8988T (cell line): ENCODE measurements around the gene MCRS1.
A peak's percentile ranks its signal among the peaks of the same experiment; 100 is the strongest.

Experiments
- DNase-seq: peaks from one replicate; pipeline ENCODE4 v3.0.0; 2011

The MCRS1 gene

DNA sequence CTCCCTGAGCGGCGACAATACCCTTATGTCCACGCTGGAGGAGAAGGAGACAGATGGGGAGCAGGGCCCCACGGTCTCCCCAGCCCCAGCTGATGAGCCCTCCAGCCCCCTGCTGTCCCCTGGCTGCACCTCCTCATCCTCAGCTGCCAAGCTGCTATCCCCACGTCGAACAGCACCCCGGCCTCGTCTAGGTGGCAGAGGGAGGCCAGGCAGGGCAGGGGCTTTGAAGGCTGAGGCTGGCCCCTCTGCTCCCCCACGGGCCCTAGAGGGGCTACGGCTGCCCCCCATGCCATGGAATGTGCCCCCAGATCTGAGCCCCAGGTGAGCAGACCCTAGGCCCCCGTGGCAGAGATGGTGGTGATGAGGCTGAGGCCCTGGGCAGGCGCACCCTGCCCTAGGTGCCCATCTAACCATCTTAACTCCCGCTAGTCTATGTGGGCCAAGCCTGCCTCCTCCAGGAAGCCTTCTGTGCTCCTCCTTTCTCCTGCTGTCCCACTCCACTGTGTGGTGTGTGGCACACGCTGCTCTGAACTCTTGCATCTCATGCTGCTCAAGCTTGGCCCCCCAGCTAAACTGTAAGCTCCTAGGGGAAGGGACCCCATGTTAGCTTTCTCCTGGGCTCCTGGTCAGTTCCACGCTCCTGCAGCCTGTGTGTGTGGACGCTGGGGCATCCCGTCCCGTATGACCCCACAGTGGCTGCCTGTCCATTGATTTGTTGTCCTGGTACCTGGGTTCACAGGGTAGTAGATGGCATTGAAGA, 12.1 kb downstream of the MCRS1 start:
- no peak for DNase-seq

DNA sequence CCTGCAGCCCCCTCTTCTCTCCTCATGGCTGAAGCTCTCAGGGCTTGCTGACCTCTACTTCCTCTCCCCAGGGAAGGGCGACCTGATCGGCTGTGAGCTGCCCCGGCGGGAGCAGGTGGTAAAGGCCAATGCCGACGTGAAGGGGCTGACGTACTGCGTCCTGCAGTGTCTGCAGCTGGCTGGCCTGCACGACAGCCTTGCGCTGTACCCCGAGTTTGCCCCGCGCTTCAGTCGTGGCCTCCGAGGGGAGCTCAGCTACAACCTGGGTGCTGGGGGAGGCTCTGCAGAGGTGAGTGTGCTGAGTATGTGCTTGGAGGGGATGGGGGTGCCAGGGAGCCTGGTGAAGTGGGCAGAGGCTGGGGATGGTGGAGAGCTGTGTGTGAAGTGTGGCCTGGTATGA, 13.7 kb downstream of the MCRS1 start:
- no peak for DNase-seq

GRCh38 chr12:49553512-49554088, 14.3 kb downstream of the MCRS1 start:
- DNase-seq: peak; percentile 81

DNA sequence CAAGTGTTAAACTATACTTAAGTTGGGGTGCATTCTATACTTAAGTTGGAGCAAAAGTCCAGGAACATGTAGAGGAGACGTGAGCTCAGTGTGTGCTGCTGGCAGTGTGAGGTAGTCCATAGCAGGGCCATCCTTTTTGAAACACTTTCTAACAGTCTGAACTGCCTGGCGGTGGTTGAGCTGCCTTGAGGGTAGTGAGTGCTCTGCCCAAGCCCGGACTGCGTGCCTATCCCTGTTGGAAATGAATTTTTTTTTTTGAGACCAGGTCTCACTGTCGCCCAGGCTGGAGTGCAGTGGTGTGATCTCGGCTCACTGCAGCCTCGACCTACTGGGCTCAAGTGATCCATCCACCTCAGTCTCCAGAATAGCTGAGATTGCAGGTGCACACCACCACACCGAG, 15.0 kb downstream of the MCRS1 start:
- no peak for DNase-seq

DNA sequence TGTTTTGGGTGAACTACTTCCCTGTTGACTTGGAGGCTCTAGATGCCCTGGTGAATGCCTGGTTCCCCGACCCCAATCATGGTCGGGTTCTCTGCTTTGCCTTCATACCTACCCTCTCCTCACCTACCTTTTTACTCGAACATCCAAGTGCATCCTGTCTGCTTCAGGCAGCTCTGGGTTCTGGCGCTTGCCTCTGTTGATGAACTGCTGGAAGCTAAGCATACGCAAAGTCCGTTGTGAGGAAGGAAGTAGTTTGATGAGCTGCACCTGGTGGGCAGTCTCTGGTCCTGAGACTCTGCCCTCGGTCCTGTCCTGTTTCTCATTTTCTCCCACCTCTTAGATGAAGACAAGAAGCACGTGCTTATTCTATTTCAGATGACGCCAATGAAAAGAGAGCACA, 15.5 kb downstream of the MCRS1 start:
- no peak for DNase-seq

GRCh38 chr12:49552014-49552413, 15.9 kb downstream of the MCRS1 start:
- no peak for DNase-seq

- peak; percentile 37 for DNase-seq
Measured at GRCh38 chr12:49550693-49551252, 17.2 kb downstream of the MCRS1 start.

DNA sequence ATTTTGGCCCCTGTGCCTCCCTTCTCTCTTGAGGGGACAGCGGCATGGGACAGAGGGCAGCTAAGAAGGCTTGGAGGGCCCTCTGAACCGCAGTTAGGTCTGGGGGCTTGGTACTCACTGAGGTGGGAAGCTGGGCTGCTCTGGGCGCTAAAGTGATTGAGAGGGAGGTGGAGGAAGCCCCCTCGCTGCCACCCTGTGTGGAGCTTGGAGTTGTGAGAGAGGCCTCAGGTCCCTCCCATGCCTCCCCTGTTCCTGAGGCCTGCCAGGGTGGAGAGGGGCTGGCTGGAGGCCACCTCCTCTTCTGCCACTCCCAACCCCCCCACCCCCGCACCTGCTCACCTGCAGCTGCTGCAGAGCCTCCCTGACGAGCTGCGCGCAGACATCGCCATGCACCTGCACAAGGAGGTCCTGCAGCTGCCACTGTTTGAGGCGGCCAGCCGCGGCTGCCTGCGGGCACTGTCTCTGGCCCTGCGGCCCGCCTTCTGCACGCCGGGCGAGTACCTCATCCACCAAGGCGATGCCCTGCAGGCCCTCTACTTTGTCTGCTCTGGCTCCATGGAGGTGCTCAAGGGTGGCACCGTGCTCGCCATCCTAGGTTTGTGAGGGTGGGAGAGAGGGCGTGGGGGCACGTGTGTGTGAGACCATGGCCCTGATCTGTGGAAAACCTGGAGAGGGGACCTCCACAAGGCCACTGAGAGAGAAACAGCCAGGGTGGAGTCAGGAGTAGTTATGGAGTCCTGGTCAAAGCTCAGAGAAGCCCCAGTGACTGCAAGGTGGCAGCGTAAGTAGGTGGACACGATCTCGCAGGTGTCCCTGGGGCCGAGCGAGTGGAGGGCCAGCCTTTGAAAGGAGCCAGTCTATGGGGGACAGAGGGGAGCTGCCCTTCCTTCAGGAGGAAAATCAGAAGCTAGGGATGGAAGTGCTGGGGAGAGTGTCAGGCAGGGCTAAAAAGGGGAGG, 17.9 kb downstream of the MCRS1 start:
- no peak for DNase-seq

DNA sequence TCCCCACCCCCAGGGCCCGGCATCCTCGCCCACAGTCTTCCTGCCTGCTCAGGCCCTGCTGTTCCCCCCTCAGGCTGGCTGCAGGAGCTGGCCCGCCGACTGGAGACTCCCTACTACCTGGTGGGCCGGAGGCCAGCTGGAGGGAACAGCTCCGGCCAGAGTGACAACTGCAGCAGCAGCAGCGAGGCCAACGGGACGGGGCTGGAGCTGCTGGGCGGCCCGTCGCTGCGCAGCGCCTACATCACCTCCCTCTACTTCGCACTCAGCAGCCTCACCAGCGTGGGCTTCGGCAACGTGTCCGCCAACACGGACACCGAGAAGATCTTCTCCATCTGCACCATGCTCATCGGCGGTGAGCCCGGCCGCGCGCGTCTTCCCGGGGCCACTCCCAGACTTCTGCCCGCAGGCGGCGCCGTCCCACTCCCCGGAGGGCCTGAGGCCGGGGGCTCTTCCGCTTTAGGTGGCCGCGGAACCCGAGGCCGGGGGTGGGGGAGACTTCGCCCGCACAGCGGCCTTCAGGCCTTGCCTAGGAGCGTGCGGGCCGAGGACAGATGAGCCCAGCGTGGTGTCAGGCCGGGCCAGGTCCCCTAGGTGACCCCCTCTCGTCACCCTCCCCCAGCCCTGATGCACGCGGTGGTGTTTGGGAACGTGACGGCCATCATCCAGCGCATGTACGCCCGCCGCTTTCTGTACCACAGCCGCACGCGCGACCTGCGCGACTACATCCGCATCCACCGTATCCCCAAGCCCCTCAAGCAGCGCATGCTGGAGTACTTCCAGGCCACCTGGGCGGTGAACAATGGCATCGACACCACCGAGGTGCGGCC, 18.9 kb downstream of the MCRS1 start:
- DNase-seq: no peak

DNA sequence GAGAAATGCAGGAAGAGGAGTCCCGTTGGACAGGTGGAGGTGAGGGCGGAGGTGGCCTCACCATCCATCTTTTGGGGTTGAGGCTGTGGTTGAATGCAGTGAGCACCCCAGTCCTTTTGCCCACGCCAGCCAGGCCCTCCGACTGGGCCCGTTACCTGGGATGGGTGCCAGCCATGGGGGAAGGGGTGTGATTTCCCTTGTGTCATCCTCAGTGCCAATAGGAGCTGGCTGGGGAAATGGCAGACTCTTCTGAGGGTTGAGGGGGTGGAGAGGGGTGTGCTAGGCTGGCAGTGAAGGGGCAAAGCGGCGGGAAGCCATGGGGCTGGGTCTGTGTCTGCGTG, 19.5 kb downstream of the MCRS1 start:
- DNase-seq: no peak

DNA sequence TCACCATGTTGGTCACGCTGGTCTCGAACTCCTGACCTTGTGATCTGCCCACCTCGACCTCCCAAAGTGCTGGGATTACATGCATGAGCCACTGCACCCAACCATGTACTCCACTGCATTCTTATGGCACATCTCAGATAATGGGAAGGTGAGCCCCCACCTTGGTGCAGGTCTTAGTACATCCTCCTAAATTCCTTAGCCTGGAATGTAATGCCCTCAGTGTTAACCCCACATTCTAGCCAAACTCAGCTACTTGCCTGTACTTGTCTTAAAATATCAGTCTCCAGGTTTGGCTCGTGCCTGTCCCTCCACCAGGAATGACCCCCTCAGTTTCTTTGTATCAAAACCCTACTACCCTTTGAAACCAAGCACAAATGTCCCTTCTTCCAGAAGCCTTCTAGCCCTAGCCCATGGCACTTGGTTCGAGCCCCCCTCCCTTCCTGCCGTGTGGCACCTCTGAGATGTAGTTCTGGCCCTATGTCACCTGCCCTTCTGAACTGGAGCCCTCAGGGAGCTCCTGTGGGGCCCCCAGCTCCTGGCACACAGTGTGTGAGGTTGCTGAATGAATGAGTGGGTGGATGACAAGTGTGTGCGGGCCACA, 20.8 kb downstream of the MCRS1 start:
- DNase-seq: no peak

DNA sequence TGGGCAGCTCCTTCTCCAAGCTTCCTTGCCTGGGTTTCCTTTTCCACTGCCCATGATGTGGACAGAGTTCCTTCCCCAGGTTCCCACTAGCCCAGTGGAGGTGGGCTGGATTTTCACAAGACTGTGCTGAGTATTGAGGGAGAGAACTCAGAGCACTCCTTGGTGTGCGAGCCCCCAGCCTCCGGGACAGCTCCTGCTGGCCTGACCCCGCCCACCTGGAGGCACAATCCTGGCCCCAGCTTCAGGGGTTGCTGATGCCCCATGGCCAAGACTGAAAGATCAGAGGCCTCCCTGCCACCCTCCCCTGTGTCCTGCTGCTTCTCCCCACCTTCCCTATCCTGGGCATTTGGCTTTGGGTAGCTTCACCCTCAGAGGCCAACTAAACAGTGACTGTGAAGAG, 21.5 kb downstream of the MCRS1 start:
- no peak for DNase-seq

- DNase-seq: no peak
Measured at GRCh38 chr12:49545815-49546214, 22.1 kb downstream of the MCRS1 start.

- no peak for DNase-seq
Measured at GRCh38 chr12:49543914-49544815, 23.8 kb downstream of the MCRS1 start.

GRCh38 chr12:49543221-49543913, 24.6 kb downstream of the MCRS1 start:
- DNase-seq: no peak

DNA sequence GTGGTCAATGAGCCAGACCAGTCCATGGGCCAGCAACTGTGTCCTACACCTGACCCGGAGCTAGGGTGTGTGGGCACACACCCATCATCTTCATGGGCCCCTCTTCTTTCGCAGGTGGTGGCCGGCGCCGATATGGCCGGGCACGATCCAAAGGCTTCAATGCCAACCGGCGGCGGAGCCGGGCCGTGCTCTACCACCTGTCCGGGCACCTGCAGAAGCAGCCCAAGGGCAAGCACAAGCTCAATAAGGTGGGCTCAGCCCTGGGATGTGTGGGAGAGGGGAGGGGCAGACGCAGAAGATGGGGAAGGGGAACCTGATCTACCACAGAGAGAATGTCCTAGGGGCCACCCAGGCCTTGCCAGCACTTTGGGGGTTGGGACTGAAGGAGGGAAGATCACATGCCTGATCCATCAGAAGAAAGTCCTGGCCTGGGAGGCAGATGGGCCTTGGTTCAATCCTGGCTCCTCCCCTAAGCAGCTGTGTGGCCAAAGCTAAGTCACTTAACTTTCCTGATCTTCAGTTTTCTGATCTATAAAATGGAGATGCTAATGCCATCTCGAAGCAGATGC, 25.3 kb downstream of the MCRS1 start:
- no peak for DNase-seq

- no peak for DNase-seq
Measured at GRCh38 chr12:49541911-49542505, 25.9 kb downstream of the MCRS1 start.

GRCh38 chr12:49541140-49541861, 26.6 kb downstream of the MCRS1 start:
- DNase-seq: no peak
